Astrocyte (in vitro differentiated cells and primary cell): ENCODE data around the gene LCOR.

Experiments used
- CTCF ChIP-seq: IDR thresholded peaks from 2 replicates; pipeline ENCODE4 v1.5.1; 2011; ENCODE audit warnings: low read depth, mild to moderate bottlenecking, inconsistent platforms, low read length, moderate library complexity; ENCODE audit not compliant: insufficient read depth
- EZH2 ChIP-seq: IDR thresholded peaks from 2 replicates; pipeline ENCODE4 v1.6.1; 2012; ENCODE audit warnings: mild to moderate bottlenecking, low read length, inconsistent platforms; ENCODE audit not compliant: insufficient read depth

DNA sequence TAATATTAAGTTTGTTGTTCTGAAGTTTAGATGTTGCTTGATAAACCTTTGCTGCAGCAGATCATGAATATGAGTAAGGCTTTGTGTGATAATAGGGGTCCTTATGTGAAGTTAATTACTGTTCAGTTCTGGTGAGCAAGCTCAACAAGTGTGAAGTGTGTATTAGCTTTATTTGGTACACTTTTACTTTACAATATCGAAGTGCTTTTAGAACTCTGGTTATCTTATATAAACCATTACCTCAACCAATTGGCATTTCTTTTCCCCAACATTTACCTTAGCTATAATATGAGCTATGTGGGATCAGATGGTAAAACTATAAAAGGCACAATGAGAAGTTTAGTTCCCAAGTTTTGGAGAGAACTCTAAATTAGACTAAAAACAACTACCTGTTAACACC, 127.6 kb downstream of the LCOR start:
- TF ChIP-seq CTCF (no peak), EZH2 (no peak)
